Bronchial epithelial cell (primary cell): ENCODE data around the gene OTOP3. TPM values are rescaled to one million over a fixed set of nuclear protein-coding genes. Genes with fewer than 3 reads are reported as not detected.
"Not testable (repeated sequence)": the region's sequence is repeated elsewhere in the genome, so short reads cannot be mapped to it uniquely, and the experiment has no call there.

Experiments
- DNase-seq: peaks from one replicate; pipeline ENCODE4 v3.0.0-alpha.2; 2010; ENCODE audit warnings: low read depth
- FAIRE-seq: peaks from 2 replicates; lab custom pipeline; 2011; peaks lifted over from hg19 to GRCh38; lab: Jason Lieb, UNC
- H3K27me3 ChIP-seq: 2 replicates; pipeline ENCODE4 v1.5.1; 2011; ENCODE audit warnings: low read length; ENCODE audit not compliant: control insufficient read depth, insufficient read depth
- H3K36me3 ChIP-seq: 2 replicates; pipeline ENCODE4 v1.5.1; 2011; ENCODE audit warnings: low read length; ENCODE audit not compliant: control insufficient read depth, insufficient read depth
- H3K4me3 ChIP-seq: 2 replicates; pipeline ENCODE4 v1.5.1; 2011; ENCODE audit warnings: mild to moderate bottlenecking, low read depth, low read length, control low read depth
- total RNA-seq: library from RNA; depleted of rRNA; stranded (reverse); fragments of >200 nt; gene quantifications from 2 replicates; pipeline ENCODE4 v1.2.1, GENCODE V29; 2014
- TF ChIP-seq, protein P1 (sequence below): IDR thresholded peaks from 2 replicates; pipeline ENCODE4 v1.5.1; 2011; ENCODE audit warnings: mild to moderate bottlenecking, moderate library complexity, low read length, control low read depth, inconsistent platforms; ENCODE audit not compliant: insufficient read depth, severe bottlenecking

The OTOP3 gene
- total RNA-seq, 1 donor from 2014 or later: under 0.01 TPM

DNA sequence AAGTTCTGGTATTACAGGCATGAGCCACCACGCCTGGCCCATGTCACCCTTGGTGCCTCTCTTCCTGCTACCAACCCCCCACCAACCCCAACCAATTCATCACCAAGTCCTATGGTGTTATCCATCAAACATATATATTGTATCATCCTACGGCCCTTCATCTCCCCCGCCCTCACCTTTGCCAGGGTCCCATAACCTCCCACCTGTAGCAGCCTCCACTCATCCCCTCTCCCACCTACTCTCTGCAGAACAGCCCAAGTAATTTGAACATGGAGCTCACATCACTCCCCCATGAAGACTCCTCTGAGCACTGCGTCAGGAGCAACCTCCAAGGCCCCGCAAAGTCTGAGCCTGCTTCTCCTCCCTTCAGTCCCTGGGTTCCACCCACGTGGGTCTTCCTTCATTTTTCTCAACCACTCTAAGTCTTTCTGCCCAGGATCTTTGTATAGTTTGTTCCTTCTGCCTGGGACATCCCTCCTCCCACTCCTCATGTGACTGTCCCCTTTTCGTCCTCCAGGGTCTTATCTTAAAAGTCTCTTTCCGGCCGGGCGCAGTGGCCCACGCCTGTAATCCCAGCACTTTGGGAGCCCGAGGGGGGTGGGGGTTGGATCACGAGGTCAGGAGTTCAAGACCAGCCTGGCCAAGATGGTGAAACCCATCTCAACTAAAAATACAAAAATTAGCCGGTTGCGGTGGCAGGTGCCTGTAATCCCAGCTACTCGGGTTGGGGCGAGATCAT is 43.9 kb downstream of the OTOP3 start:
- DNase-seq: no peak
- FAIRE-seq: no peak
- Histone ChIP-seq H3K27me3 (no peaks in the 10 kb centered on the region), H3K4me3 (no peak overlapping the region), H3K36me3 (no peaks in the 10 kb centered on the region)
- TF ChIP-seq, protein P1, sequence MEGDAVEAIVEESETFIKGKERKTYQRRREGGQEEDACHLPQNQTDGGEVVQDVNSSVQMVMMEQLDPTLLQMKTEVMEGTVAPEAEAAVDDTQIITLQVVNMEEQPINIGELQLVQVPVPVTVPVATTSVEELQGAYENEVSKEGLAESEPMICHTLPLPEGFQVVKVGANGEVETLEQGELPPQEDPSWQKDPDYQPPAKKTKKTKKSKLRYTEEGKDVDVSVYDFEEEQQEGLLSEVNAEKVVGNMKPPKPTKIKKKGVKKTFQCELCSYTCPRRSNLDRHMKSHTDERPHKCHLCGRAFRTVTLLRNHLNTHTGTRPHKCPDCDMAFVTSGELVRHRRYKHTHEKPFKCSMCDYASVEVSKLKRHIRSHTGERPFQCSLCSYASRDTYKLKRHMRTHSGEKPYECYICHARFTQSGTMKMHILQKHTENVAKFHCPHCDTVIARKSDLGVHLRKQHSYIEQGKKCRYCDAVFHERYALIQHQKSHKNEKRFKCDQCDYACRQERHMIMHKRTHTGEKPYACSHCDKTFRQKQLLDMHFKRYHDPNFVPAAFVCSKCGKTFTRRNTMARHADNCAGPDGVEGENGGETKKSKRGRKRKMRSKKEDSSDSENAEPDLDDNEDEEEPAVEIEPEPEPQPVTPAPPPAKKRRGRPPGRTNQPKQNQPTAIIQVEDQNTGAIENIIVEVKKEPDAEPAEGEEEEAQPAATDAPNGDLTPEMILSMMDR: no peak

DNA sequence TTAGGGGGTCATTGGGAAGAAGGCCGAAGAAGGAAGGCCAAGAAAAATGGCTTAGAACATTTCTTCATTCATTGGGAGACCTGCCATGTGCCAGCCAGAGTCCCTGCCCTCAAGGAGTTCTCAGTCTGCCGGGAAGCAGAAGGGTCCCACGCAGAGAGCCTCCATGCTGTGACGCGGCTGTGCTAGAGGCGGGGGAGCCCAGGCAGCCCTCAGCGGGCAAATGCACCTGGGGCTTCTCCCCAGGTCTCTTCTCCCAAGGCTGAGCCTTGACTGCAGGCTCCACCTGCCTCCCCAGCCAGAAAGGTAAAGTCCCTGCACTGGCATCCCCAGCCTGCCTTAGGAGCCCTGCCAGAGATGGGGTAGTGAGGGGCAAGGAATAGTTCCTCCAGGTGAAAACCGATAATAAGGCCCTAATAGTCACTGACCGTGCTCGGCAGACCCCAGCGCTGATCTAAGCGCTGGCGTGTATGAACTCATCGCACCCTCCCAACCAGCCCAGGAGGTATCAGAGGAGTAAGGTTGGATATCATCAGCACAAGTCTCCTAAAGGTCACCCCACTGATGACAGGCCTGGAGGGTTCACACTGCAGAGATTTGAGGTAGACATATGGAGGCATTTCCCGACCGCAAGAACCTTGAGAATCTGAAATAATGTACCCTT is 45.8 kb downstream of the OTOP3 start:
- Histone ChIP-seq H3K36me3 (no peaks in the 10 kb centered on the region), H3K4me3 (peak overlapping the region; percentile 80), H3K27me3 (no peaks in the 10 kb centered on the region)
- no peak for DNase-seq
- FAIRE-seq: peak; percentile 52
- TF ChIP-seq, protein P1: no peak

DNA sequence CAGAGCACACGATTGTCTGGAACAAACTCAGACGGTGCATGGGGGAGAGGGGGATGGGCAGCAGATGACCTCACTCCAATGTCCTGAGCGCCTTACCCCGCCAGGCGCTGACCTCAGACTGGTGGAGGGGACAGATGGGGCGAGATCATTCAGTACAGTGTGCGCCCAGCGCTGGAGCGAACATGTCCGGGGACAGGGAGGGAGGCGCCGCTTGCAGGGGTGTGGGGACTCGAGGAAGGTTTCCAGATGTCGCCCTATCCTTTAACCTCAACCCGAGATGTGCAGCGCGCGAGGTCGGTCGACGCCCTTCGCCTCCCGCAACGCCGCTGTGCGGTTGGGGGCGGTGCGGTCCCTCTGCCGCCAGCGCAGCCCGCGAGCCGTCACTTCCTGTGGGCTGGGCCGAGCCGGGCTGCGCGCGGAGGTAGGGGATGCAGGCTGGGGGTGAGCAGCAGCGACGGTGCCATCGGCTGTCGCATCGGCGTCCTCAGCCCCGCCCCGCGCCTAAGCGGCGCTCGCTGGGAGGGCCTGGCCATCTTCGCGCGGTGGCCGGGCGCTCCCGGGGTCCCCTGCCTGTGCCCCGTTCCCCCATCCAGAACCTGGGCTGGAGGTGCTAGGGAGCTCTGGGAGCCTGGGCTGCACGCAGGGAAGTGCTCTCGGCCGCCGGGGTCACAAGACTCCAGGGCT is 46.4 kb downstream of the OTOP3 start:
- Histone ChIP-seq H3K27me3 (no peaks in the 10 kb centered on the region), H3K4me3 (peak overlapping the region; percentile 80), H3K36me3 (no peaks in the 10 kb centered on the region)
- DNase-seq (no peak), FAIRE-seq (no peak)
- TF ChIP-seq, protein P1: no peak

DNA sequence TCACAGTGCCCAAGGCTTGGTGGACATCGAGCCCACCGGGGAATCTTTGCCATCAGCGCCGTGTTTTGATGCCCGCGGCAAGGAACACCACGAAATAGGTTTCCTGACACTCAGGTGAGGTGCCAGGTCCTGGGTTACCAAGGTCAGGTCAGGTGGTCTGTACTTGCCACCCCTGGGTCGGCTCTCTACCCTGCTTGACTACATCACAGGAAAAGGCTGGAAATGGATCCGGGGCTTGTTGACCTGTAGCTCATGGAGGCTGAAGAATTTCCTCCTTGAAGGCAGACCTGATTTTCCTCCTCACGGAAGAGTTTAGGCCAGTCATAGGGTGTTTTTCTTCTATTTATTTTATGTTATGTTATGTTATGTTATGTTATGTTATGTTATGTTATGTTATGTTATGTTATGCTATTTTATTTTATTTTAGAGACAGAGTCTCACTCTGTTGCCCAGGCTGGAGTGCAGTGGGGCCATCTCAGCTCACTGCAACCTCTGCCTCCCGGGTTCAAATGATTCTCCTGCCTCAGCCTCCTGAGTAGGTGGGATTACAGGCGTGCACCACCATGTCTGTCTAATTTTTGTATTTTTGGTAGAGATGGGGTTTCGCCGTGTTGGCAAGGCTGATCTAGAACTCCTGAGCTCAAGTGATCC is 47.1 kb downstream of the OTOP3 start:
- not testable (repeated sequence) for H3K27me3 ChIP-seq, DNase-seq, H3K36me3 ChIP-seq, FAIRE-seq
- H3K4me3 ChIP-seq: peak overlapping the region; percentile 80

- Histone ChIP-seq H3K36me3 (no peaks in the 10 kb centered on the region), H3K27me3 (no peaks in the 10 kb centered on the region), H3K4me3 (no peak overlapping the region)
- DNase-seq (no peak), FAIRE-seq (no peak)
- TF ChIP-seq, protein P1: no peak
These were observed 50.5 kb downstream of the OTOP3 start for GRCh38 chr17:74986206-74986576.
